ENCODE results near the gene CCT5. TPM values are rescaled to one million over a fixed set of nuclear protein-coding genes. Genes with fewer than 3 reads are reported as not detected.

CCT5 gene
- total and polyA plus RNA-seq, 10 of the 15 experiments (the other 5 are each of a cell fraction or from before 2014, with no cell fraction given): 376 to 637 (median 543) TPM

- no TSS peak for BruUV-seq (replicated peaks)
- Histone ChIP-seq H3K4me1 (ENCODE audit: control insufficient read depth, insufficient read depth, low read length) (peaks cover 3% of the 10 kb centered on the region; the same call in 1 of the 2 replicates), H3K36me3 (ENCODE audit: control insufficient read depth in 2 of 2, insufficient read depth in 2 of 2, low read length in 1 of 2) (no peaks in the 10 kb centered on the region), H3K4me3 (no peak overlapping the region), H3K27ac (ENCODE audit: control insufficient read depth, insufficient read depth) (no peak overlapping the region), H3K4me2 (ENCODE audit: control insufficient read depth, insufficient read depth) (no peak overlapping the region), H3K9ac (ENCODE audit: control insufficient read depth, insufficient read depth, low read length) (no peak overlapping the region), H2AFZ (ENCODE audit: control insufficient read depth, low read depth, low read length) (no peak overlapping the region), H3K79me2 (ENCODE audit: control insufficient read depth, insufficient read depth, low read length) (no peaks in the 10 kb centered on the region), H4K20me1 (ENCODE audit: control insufficient read depth, insufficient read depth) (no peaks in the 10 kb centered on the region), H3K9me3 (replicated peaks; ENCODE audit: control insufficient read depth, insufficient read depth, low read length) (no peaks in the 10 kb centered on the region), H3K27me3 (replicated peaks in 1 of 2; ENCODE audit: control insufficient read depth in 2 of 2, insufficient read depth in 2 of 2, low read length in 1 of 2) (no peaks in the 10 kb centered on the region; a peak in 1 of 4 replicates)
- TF ChIP-seq CBX3 (IDR thresholded peaks at IDR 0.05; ENCODE audit: borderline replicate concordance, low read depth) (no peak), HCFC1 (IDR thresholded peaks at IDR 0.05; ENCODE audit: low read length) (no peak), USF2 (IDR thresholded peaks at IDR 0.05; ENCODE audit: borderline replicate concordance, low read depth, low read length) (no peak), ZSCAN29 (IDR thresholded peaks at IDR 0.05) (no peak), TCF3 (IDR thresholded peaks at IDR 0.05; ENCODE audit: borderline replicate concordance, insufficient read depth, low read depth, low read length) (no peak), PKNOX1 (IDR thresholded peaks at IDR 0.05) (no peak), SUPT20H (IDR thresholded peaks at IDR 0.05; ENCODE audit: borderline replicate concordance, control insufficient read depth, low read depth, low read length) (no peak), SUZ12 (IDR thresholded peaks at IDR 0.05; ENCODE audit: unreplicated experiment) (no peak), YBX1 (IDR thresholded peaks at IDR 0.05) (no peak), BACH1 (IDR thresholded peaks at IDR 0.05; ENCODE audit: borderline replicate concordance) (no peak), TCF12 (IDR thresholded peaks at IDR 0.05; ENCODE audit: low read depth, low read length) (no peak)
- FAIRE-seq (no peak), DNase-seq (ENCODE audit: low read depth, low spot score) (no peak), ATAC-seq (no peak)
- in situ Hi-C loops (cut with MboI) (no loop called here), intact Hi-C loops (cut with micrococcal nuclease; ENCODE audit: unreplicated experiment) (no loop called here)
- CTCF ChIA-PET: no interaction called here
- 87% methylated on average over 3 of the region's 5 CpGs for WGBS (ENCODE audit: insufficient coverage, insufficient replicate concordance, low lambda C conversion rate, missing lambda C conversion rate)
- POLR2A ChIA-PET: no interaction called here
- SMC1A ChIA-PET (ENCODE audit: uncharacterized antibody, unreplicated experiment): interaction anchor here (0.5 kb wide), 1 partner anchor 1382 kb away, joined by 3 read pairs; no protein-coding TSS in a partner anchor
- RAD21 ChIA-PET (ENCODE audit: unreplicated experiment): no interaction called here
Measured at GRCh38 chr5:10306114-10306513, 56.0 kb downstream of the CCT5 start.

Data from GM12878 (cell line).